Panc1 (cell line): ENCODE results near the gene DLG2. TPM values are rescaled to one million over a fixed set of nuclear protein-coding genes. Genes with fewer than 3 reads are reported as not detected.

Source experiments
- ATAC-seq: fragments of 200-7000 bp; cut with Tn5 transposase; 2 replicates; pipeline ENCODE4 v1.9.1; 2020; ENCODE audit warnings: mild to moderate bottlenecking, moderate library complexity
- BruUV-seq: library from RNA; stranded (reverse); fragments of 400-500 nt; replicated peaks from 2 replicates; lab custom pipeline; 2021; lab: Mats Ljungman, UMichigan
- CTCF ChIA-PET: fragments of 300-600 bp; sonication (Branson Sonifier 250); formaldehyde crosslinking; loops from one replicate; lab custom pipeline; 2022; ENCODE audit warnings: antibody characterized with exemption; lab: Charles Lee
- POLR2A ChIA-PET: fragments of 300-600 bp; sonication (Branson Sonifier 250); formaldehyde crosslinking; loops from one replicate; lab custom pipeline; 2022; ENCODE audit warnings: antibody characterized with exemption; lab: Charles Lee
- DNase-seq: peaks from one replicate; pipeline ENCODE4 v3.0.0-alpha.2; 2010; ENCODE audit warnings: low read depth, low spot score
- H3K27ac ChIP-seq: 2 replicates; pipeline ENCODE4 v1.5.1; 2011; ENCODE audit warnings: mild to moderate bottlenecking, low read length, inconsistent platforms
- H3K27me3 ChIP-seq: fragments of 200-500 bp; sonication (Bioruptor generic); 2 replicates; pipeline ENCODE4 v1.6.0; 2014; ENCODE audit warnings: low read length, inconsistent platforms; ENCODE audit not compliant: control insufficient read depth, insufficient read depth
- H3K36me3 ChIP-seq: fragments of 200-500 bp; sonication (Bioruptor generic); 2 replicates; pipeline ENCODE4 v1.5.1; 2014; ENCODE audit warnings: inconsistent platforms, mild to moderate bottlenecking, low read length, moderate library complexity; ENCODE audit not compliant: control insufficient read depth, insufficient read depth
- H3K4me1 ChIP-seq: 2 replicates; pipeline ENCODE4 v1.5.1; 2011; ENCODE audit warnings: inconsistent platforms, mild to moderate bottlenecking, low read length, moderate library complexity; ENCODE audit not compliant: control insufficient read depth, insufficient read depth
- H3K4me3 ChIP-seq, 2 experiments: 2 replicates each; pipeline ENCODE4 v1.5.1; 2011 to 2012; ENCODE audit warnings: low read depth in 2 of 2, low read length in 2 of 2, mild to moderate bottlenecking in 2 of 2, inconsistent platforms in 1 of 2, moderate library complexity in 1 of 2
- H3K9me3 ChIP-seq: fragments of 200-500 bp; sonication (Bioruptor generic); 2 replicates; pipeline ENCODE4 v1.5.1; 2014; ENCODE audit warnings: low read depth, mild to moderate bottlenecking, inconsistent platforms, low read length, moderate library complexity; ENCODE audit not compliant: control insufficient read depth, insufficient read depth
- POLR2AphosphoS5 ChIP-seq: IDR thresholded peaks from 2 replicates; pipeline ENCODE4 v1.6.1; 2012; ENCODE audit warnings: mild to moderate bottlenecking, low read depth, low read length, moderate library complexity
- SIN3A ChIP-seq: IDR thresholded peaks from 2 replicates; pipeline ENCODE4 v1.6.1; 2012; ENCODE audit warnings: low read depth, mild to moderate bottlenecking, low read length, moderate library complexity, borderline replicate concordance; ENCODE audit not compliant: insufficient read depth
- TCF7L2 ChIP-seq: IDR thresholded peaks from 2 replicates; pipeline ENCODE4 v1.6.1; 2011; ENCODE audit warnings: mild to moderate bottlenecking, low read depth, low read length, inconsistent platforms
- in situ Hi-C: cut with HindIII; loops from 2 replicates; pipeline ENCODE4 v1.10.0; 2016; ENCODE audit warnings: low sequenced_read_pairs, low pct_unique_long_range_greater_than_20kb
- intact Hi-C: fragments of 100-400 bp; cut with micrococcal nuclease; formaldehyde crosslinking; loops from one replicate; pipeline ENCODE4 v1.10.0; 2022; ENCODE audit not compliant: unreplicated experiment
- total RNA-seq: library from RNA; stranded (reverse); gene quantifications from one replicate; pipeline ENCODE4 v1.2.1, GENCODE V29; 2021; ENCODE audit not compliant: unreplicated experiment
- TF ChIP-seq, protein P1 (sequence below): fragments of 450-650 bp; IDR thresholded peaks from 2 replicates; pipeline ENCODE4 v1.5.1; 2017; ENCODE audit warnings: mild to moderate bottlenecking
- TF ChIP-seq, protein P2 (sequence below), 2 experiments: IDR thresholded peaks; 2 replicates each; pipeline ENCODE4 v1.6.1; 2011 to 2012; ENCODE audit warnings: low read depth in 2 of 2, control low read depth in 1 of 2, low read length in 1 of 2, mild to moderate bottlenecking in 1 of 2, moderate library complexity in 1 of 2; ENCODE audit not compliant: insufficient read depth in 1 of 2

The DLG2 gene
- total RNA-seq, 1 experiment from 2014 or later: 4.2 TPM

DNA sequence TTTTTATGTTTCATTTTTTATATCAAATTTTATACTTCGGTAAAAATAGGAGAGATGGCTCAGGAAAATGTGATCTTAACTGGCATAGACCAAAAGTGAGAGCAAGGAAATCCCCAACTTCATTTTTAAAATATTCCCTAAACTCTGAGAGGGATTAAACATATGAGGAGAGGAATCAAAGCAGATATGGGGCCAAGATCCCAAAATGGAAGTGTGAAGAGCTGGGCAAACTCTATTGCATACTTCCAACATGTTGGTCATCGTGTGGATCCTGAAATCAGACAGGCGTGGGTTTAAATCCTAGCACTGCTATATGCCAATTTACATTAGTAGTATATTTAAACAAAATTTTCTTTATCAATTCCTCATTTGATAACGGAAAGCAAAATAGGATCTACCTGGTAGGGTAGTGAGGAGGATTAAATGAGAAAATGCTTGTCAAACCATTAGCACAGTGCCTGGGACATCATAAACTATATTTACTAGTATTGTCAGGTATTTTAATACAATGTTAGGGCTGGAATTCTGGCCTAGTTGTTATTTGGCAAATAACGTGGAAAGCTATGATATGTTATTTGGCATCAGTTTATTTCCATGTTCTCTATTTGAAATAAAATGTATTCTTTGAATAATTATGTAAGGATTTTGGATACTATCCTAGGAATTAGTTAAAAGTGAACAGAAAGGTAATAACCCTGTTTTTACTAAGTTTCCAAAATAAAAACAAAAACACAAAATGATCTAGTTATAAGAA, 1948.1 kb downstream of the DLG2 start:
- DNase-seq (no peak), ATAC-seq (no peak)
- Histone ChIP-seq H3K4me3 (no peak overlapping the region), H3K4me1 (no peaks in the 10 kb centered on the region), H3K9me3 (no peaks in the 10 kb centered on the region), H3K36me3 (no peaks in the 10 kb centered on the region), H3K27me3 (peaks cover 29% of the 10 kb centered on the region), H3K27ac (no peak overlapping the region)
- intact Hi-C loops: no loop called here
- ChIA-PET CTCF (no interaction called here), POLR2A (no interaction called here)
- in situ Hi-C loops: no loop called here
- TF ChIP-seq POLR2AphosphoS5 (no peak), TCF7L2 (no peak), SIN3A (no peak)
- TF ChIP-seq, protein P1, sequence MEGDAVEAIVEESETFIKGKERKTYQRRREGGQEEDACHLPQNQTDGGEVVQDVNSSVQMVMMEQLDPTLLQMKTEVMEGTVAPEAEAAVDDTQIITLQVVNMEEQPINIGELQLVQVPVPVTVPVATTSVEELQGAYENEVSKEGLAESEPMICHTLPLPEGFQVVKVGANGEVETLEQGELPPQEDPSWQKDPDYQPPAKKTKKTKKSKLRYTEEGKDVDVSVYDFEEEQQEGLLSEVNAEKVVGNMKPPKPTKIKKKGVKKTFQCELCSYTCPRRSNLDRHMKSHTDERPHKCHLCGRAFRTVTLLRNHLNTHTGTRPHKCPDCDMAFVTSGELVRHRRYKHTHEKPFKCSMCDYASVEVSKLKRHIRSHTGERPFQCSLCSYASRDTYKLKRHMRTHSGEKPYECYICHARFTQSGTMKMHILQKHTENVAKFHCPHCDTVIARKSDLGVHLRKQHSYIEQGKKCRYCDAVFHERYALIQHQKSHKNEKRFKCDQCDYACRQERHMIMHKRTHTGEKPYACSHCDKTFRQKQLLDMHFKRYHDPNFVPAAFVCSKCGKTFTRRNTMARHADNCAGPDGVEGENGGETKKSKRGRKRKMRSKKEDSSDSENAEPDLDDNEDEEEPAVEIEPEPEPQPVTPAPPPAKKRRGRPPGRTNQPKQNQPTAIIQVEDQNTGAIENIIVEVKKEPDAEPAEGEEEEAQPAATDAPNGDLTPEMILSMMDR: no peak
- TF ChIP-seq, protein P2, sequence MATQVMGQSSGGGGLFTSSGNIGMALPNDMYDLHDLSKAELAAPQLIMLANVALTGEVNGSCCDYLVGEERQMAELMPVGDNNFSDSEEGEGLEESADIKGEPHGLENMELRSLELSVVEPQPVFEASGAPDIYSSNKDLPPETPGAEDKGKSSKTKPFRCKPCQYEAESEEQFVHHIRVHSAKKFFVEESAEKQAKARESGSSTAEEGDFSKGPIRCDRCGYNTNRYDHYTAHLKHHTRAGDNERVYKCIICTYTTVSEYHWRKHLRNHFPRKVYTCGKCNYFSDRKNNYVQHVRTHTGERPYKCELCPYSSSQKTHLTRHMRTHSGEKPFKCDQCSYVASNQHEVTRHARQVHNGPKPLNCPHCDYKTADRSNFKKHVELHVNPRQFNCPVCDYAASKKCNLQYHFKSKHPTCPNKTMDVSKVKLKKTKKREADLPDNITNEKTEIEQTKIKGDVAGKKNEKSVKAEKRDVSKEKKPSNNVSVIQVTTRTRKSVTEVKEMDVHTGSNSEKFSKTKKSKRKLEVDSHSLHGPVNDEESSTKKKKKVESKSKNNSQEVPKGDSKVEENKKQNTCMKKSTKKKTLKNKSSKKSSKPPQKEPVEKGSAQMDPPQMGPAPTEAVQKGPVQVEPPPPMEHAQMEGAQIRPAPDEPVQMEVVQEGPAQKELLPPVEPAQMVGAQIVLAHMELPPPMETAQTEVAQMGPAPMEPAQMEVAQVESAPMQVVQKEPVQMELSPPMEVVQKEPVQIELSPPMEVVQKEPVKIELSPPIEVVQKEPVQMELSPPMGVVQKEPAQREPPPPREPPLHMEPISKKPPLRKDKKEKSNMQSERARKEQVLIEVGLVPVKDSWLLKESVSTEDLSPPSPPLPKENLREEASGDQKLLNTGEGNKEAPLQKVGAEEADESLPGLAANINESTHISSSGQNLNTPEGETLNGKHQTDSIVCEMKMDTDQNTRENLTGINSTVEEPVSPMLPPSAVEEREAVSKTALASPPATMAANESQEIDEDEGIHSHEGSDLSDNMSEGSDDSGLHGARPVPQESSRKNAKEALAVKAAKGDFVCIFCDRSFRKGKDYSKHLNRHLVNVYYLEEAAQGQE (IDR thresholded peaks at IDR 0.05; ENCODE audit: insufficient read depth in 1 of 2, low read depth in 2 of 2, low read length in 1 of 2): no peak
- no TSS peak for BruUV-seq

DNA sequence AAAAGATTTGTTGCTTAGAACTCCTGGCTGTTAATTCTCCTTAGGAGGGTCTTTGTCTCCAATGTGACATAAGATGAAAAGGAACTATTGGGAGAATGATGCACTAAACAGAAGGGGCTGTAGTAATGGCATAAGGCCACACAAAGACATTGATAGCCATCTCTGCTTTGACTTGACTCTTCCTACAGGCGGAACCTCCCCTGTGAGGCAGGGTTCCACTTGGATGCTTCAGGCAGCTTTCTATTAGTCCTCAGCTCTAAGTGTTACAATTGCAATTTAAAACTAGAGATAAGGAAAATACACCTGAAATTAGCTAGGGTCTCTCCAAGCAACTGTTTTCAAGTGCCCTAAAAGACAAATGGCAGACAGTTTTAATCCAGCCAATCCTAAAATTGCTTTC, 1949.4 kb downstream of the DLG2 start:
- ChIA-PET POLR2A (no interaction called here), CTCF (no interaction called here)
- BruUV-seq: no TSS peak
- peaks cover 29% of the 10 kb centered on the region for H3K27me3 ChIP-seq
- ATAC-seq (no peak), DNase-seq (no peak)
- no peaks in the 10 kb centered on the region for H3K9me3 ChIP-seq
- intact Hi-C loops (no loop called here), in situ Hi-C loops (no loop called here)
- no peaks in the 10 kb centered on the region for H3K36me3 ChIP-seq
- no peak overlapping the region for H3K4me3 ChIP-seq
- no peaks in the 10 kb centered on the region for H3K4me1 ChIP-seq
- no peak overlapping the region for H3K27ac ChIP-seq
- no peak for TF ChIP-seq SIN3A
- TF ChIP-seq, protein P2 (IDR thresholded peaks at IDR 0.05; ENCODE audit: insufficient read depth in 1 of 2, low read depth in 2 of 2, low read length in 1 of 2): no peak
- TF ChIP-seq TCF7L2: no peak
- TF ChIP-seq POLR2AphosphoS5: no peak
- TF ChIP-seq, protein P1: no peak
